Fibroblast of gingiva (primary cell): ENCODE data around the gene PTPRN2.

Experiments used
- DNase-seq: peaks from one replicate; pipeline ENCODE4 v3.0.0-alpha.2; 2011; ENCODE audit warnings: low read depth

The PTPRN2 gene

DNA sequence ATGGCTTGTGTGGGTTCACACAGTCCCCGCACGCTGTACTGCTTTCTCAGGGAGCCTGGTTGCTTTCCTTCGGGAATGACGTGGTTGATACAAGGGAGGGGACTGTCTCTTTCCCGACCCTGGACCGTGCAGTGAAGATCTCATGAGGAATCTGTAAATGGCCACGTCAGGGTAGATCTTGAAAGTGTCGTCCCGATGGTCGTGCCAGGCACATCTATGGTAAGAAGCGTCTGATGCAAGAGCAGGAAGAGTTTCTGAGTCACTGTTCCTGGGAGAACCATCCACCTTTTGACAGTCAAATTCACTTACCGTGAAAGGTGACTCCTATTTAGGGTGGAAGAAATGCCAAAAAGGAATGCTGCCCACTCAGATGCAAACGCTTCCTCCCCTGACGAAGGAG is 500.4 kb downstream of the PTPRN2 start:
- no peak for DNase-seq

DNA sequence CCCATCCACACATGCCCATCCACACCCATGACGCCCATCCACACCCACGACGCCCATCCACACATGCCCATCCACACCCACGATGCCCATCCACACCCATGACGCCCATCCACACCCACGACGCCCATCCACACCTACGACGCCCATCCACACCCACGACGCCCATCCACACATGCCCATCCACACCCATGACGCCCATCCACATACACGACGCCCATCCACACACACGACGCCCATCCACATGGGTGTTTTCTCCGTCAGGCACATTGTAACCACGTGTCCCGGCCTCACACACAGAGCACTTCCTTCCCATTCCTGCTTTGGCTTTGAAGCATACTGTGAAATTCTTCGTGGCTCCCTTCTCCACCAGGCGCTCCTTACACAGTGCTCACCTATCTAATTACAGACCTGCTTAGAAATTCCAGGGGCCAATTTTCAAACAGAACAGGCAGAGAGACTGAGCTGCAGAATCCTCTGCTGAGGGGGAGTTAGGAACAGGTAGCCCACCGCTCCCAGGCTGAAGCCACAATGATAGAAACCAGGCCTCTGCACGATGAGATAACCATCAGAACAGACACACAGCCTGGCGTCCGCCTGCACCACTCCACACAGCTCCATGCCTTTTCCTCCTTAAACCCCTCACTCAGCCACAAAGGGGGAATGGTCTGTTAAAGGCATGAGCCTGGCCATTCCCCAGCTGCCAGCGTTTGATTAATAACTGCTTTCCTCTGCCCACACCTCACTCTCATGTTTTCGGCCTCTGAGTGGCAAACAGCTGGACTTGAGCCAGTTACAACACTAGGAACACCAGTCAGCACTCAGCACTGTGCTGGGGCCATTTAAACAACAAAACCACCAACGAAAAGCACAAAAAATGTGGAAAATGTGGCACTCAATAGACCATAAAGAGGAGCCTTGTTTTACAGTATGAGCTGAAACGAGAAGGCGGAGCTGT is 501.6 kb downstream of the PTPRN2 start:
- no peak for DNase-seq

DNA sequence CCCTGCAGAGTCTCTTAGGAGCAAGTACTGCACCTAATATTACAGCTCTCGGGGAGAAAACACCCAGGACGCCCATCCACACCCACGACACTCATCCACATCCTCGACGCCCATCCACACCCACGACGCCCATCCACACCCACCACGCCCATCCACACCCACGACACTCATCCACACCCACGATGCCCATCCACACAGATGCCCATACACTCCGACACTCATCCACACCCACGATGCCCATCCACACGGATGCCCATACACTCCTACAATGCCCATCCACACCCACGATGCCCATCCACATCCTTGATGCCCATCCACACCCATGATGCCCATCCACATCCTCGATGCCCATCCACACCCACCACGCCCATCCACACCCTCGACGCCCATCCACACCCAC is 503.1 kb downstream of the PTPRN2 start:
- no peak for DNase-seq

DNA sequence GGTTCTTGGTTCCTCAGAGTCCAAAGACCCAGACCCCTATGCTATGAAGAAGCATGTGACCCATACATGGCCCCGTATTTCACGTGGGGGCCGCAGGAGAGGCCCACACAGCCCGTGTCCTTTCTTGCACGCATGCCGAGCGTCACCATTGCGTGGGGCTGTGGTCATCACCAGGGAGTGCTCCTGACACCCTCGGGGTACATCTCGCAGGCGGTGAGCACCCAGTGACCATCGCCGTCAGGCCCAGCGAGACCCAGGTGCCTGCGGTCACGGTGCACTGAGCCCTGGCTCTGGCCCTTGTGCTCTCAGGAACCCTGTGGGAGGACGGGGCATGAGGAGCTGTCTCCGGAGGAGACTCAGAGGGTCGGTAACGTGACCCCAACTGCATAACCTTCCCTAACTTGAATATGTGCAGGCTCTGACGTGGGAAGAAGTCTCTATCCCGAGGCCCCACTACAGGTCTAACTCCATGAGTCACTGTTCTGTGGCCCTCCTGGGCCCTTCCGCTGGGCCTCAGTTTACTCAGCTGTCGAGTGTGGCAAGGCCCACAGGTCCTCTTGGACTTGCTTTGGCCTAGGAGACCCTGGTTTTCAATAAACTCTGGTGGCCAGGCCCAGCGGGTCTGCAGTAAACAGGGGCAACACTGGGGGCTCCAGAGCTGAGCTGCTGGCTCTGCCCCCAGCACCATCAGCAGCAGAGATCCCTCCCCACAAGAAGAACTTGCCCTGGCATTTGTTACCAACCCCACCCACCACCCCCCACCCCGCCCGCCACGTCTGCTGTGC is 503.9 kb downstream of the PTPRN2 start:
- no peak for DNase-seq

DNA sequence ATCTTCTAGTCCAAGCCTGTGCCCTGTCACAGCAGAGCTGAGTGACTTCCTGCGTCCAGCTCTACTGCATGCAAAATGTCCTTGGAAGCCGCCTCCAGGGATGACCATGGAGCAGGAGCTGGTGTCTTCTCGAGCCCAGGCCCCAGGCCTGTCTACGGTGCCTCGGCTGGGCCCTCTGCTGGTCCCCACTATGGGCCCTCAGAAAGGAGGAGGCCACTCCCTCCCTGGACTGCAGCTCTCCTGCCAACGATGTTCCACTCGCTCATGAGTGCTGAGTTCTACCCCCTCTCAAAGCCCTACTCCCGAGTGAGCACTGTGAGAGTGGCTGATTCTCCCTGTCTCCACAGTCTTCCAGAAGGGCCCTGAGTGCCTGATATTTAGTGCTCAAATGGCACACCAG is 504.9 kb downstream of the PTPRN2 start:
- DNase-seq = no peak

DNA sequence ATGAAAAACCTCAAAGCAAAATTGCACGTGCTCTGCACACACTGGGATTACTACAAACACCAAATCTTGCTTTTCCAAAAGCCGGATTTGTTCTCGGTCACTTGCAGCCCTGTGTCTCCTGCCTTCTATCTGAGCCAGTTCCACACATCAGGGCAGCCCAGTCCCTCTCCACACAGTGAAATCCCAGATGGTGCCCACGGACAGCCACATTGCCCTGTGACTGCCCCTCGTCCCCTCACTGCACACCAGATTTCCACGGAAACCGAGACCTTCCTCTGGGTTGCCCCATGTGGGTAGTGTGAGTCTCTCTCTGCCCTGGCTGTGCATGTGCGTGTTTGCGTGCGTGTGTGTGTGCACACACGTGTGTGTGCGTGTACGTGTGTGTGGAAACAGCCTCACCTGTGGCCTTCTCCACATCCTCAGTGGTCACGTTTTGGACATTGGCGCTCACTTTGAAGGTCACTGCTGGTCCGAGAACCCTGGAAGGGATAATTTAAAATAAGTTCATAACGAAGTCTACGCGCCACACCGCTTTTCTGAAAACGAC is 506.7 kb downstream of the PTPRN2 start:
- DNase-seq = no peak

DNA sequence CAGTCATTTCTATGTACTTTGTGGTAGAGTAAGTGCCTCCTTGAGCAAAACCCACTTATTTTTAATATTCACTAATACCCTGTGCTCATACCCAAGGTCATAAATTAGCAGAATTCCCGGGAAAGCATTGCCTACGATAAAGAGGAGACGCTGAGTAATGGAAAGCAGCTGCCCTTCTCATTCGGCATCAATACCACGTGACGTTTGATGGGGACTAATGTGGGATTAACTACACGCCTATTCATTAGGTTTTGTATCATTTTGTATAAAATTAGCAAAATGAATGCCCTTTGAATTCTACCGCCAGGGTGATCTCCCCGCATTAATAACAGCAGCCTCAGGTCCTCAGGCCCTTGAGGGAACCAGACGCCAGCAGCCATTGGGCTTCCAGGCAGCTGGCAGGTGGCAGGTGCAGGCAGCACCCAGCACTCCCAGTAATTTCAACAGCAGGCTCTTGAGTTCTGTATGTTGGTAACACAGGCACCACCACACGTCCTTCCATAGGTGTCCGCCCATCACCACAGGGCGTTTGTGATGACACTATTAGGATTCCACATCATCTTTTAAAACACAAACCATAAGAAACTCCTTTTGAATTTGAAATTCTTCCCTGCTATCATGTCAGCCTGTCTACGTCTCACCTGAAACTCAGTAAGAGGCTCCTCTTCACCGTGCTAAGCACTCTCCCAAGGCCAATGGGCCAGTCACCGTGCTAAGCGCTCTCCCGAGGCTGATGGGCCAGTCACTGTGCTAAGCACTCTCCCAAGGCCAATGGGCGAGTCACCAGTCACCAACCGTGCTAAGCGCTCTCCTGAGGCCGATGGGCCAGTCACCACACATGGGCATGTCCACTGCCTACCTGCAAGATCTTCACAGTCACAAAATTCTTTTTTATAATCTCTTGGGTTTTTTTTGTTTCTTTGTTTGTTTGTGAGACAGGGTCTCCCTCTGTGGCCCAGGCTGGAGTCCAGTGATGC is 509.4 kb downstream of the PTPRN2 start:
- DNase-seq = no peak

DNA sequence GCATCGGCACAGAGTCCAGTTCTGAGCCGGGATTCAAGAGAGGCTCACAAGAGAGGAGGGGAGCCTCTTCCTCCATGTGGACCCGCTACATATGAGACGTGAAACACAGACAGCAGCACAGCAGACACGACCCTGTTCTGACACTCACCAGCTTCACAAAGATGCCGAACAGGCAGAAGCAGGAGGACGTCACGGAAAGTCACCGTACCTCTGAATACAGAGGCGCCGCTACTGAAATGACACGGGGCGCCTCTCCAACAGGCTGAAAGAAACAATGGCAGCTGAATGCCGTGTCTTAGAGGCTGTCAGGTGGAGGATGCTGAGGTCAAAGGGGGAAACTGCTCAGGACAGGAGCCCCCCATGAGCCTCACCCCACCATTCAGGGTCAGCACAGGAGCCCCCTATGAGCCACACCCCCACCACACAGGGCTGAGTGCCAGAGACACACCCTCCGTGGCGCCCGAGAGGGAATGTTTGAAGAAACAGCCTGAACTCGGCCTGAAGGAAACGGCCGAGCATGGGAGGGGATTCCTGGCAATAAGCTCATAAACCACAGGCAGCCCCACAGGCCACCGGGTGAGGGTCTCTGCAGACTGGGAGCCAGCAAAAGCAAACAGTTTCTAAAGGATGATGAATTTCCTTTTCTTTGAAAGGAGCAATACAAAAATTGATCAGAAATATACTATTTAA is 510.3 kb downstream of the PTPRN2 start:
- DNase-seq = no peak

DNA sequence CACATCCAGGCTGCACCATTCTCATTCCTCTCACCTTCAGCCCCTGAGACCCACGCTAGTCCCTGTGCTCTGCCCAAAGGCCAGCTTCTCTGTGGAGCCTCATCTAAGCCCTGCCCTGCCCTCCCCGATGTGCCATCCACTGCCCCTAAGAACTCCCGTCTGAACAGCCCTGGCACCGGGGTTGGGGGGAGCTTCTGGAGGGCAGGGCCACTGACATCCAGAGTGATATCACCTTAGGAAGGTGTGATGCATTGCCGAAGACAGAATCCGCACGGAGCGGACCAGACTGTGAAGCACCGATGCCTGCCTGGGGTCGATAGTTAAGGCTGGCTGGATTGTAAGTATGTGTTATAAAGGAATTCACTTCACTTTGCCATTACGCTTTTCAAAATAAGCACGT is 511.0 kb downstream of the PTPRN2 start:
- no peak for DNase-seq

DNA sequence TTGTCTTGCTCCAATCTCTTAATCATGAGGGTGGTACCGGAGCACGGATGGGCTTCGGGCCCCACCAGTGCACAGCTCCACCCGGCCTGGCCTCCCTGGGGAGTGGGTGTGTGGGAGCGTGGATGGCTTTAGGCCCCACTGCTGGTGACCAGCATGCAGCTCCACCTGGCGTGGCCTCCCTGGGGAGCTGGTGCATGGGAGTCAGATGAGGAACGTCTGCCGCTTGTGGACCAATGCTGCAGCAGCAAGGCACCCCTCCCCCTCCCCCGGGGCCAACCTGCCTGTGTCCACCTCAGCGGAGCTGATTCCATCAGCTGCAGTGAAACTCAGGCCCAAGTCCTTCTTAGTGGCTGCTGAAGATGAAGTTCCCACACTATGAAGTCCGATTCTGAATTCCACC is 511.4 kb downstream of the PTPRN2 start:
- DNase-seq = no peak

DNA sequence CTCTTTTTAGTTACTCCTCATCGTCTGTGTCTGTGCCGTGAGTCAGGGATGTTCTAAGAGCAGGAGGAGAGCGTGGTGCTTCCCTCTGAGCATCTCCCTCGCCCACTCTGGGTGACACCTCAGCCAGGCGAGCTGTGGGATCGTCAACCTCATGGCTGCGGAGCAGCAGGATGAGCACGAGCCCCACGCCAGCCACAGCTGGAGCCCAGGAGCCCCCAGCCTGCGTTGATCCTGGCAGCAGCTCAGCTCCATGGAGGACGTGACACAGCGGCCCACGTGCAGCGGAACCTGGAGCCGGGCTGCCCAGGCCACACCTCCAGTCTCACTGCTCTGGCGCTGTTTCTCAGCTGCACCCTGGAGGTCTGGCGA is 512.0 kb downstream of the PTPRN2 start:
- DNase-seq = no peak

DNA sequence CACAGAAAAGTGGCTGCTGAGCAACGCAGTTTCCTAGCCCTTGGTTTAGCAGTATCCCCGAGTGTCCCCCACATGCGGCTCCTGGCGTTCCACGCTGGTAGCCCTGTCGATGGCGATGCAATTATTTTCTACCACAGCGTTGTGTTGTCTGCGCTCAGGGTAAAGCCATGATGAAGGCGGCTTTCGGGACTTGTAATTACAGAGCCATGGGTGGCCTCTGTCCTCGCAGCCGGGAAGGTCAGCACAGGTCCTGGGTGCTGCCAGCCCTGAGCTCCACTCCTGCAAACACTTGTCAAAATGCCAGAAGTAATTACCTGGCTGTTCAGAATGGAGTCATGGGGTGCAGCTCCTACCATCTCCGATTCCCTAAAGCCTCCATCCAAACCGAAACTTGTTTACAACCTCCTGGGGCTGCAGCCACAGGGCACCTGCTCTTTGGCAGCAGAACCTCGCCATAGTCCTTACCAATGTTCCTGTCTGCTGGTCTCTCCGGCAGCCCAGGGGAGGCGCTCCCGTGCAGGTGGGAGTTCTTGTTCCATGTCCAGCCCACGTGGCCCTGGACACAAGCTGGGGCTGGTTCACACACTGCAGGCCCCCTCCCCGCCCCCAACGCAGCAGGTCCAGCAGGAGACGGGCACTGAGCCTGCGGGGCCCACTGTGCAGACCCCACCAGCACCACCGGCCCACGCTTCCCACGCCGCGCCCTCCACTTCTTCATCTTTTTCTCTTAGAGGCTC is 512.6 kb downstream of the PTPRN2 start:
- DNase-seq = no peak

DNA sequence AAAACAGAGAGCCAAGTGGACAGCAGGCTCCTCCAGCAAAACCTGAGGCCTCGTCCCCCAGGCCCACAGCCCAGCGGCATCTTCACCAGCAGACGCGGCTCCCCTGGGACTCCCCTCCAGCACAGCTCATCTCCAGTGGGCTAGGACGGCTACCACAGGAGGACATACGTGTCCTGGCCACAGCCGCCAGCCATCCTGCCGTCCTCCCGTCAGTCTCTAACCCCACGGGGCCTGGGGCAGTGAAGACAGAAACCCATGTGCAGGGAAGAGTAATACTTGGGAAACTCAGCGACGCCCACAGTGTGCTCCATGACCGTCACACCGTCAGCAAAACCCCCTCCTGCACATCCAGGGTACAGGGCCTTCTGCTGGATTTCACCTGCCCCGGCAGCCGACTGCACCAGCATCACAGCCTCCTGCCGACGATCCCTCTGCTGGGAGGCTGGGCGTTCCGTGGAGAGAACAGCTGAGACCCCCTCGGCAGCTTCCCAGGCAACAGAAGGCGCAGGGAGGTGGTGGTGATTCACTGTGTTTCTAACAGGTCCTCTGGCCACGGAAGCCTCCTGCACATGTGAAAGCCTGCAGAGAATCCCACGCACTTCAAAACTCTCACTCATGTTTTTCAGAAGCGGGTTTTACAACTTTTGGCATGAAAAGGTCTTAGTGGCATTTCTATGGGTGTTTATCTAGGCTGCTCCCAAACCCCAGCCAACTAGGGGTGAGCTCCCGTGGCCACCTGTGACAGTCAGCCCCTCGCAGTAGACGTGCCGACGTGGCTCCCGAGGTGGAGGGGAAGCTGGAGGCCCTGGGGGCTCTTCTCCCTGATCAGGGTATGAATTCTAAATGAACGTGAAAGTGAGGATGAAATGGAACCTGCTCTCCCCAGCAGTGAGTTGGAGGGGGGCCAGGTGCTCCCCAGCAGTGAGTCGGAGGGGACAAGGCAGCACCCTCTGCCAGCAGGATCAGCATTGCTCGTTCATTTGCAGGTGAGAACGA is 513.5 kb downstream of the PTPRN2 start:
- DNase-seq = no peak

DNA sequence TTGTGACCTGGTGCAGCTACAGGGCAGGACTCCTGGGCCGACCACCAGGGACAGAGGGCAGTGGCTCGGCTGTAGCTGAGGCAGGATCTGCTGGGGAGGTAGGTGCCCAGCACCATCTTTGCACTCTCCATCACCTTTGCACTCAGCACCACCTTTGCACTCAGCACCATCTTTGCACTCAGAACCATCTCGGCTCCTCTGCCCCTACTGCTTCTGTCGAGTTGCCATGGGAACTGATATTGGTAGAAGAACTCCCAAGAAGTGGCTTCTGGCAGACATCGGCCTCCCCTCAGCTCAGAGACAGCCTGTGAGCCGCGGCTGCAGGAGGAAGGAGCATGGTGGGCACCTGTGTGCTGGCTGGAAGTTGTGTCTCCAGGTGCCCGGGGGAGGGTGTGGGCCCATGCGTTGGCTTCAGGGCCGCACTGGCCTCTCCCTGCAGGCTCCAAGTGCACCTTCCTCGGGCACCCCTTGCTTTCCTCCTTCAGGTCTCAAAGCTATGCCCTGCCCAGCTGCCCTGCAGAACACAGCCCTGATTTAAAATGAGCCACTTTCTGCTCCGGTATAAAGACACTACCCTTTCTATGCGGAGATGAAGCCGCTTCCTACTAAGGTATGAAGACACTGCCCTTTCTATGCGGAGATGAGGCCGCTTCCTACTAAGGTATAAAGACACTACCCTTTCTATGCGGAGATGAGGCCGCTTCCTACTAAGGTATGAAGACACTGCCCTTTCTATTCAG is 514.5 kb downstream of the PTPRN2 start:
- no peak for DNase-seq

DNA sequence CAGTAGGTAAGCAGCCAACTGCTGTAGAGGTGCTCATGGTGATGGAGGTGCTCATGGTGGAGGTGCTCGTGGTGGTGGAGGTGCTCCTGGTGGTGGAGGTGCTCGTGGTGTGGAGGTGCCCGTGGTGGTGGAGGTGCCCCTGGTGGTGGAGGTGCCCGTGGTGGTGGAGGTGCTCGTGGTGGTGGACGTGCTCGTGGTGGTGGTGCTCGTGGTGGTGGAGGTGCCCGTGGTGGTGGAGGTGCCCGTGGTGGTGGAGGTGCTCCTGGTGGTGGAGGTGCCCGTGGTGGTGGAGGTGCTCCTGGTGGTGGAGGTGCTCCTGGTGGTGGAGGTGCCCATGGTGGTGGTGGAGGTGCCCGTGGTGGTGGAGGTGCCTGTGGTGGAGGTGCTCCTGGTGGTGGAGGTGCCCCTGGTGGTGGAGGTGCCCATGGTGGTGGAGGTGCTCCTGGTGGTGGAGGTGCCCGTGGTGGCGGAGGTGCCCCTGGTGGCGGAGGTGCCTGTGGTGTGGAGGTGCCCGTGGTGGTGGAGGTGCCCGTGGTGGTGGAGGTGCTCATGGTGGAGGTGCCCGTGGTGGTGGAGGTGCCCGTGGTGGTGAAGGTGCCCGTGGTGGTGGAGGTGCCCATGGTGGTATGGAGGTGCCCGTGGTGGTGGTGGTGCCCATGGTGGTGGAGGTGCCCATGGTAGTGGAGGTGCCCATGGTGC is 517.3 kb downstream of the PTPRN2 start:
- DNase-seq = no peak

DNA sequence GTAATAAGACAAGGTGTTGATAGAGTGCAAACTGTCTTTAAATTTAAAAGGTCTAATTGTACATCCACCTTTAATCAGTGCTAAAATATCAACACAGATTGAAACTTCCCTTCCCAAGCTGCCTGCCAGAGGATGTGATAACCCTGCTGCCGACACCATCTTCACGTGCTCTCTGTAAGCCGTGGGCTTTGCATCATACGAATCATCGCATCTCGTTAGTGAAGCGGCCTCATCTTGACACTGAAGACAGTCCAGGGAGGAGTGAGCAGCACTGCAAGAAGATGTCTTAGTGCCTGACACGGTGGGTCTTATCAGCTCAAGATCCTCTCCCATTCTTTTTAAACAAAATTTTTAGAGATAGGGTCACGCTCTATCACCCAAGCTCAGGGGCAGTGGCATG is 518.8 kb downstream of the PTPRN2 start:
- no peak for DNase-seq

DNA sequence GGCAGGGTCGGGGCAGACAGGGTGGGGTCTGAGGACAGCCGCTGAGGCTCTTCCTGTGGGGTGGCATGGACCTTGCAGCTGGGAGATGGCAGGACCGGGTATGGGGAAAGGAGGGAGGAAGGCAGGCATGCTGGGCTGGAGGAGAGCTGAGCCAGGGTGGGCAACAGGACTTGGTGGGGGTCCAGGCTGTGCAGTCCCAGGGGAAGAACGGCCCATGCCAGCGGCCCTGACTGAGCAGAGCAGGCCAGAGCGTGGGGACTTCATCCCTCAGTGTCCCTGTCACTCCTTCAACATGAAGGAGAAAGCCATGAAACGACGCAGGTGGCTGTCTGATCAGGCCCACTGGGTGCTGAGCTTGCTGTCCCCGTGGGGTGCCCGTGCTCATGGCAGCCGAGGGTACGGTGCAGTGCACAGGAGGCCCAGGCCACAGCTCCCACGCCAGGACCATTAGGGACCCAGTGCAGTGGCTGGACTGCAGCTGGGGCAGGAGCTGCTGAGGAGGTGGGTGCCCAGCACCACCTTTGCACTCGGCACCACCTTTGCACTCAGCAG is 519.6 kb downstream of the PTPRN2 start:
- no peak for DNase-seq
